OCI-LY1 (cell line): ENCODE measurements around the gene RASAL3.

Experiments used
- EZH2 ChIP-seq: fragments of 200-600 bp; sonication (generic), shearing (Covaris generic); IDR thresholded peaks from 2 replicates; pipeline ENCODE4 v1.8.0; 2017; ENCODE audit warnings: borderline replicate concordance, mixed run types, mild to moderate bottlenecking, antibody characterized with exemption, low read length, moderate library complexity, mixed read lengths
- TF ChIP-seq, protein P1 (sequence below): fragments of 200-600 bp; sonication (generic), shearing (Covaris generic); IDR thresholded peaks from 2 replicates; pipeline ENCODE4 v1.5.1; 2017; ENCODE audit warnings: mild to moderate bottlenecking, antibody characterized with exemption, low read length, moderate library complexity, mixed read lengths

DNA sequence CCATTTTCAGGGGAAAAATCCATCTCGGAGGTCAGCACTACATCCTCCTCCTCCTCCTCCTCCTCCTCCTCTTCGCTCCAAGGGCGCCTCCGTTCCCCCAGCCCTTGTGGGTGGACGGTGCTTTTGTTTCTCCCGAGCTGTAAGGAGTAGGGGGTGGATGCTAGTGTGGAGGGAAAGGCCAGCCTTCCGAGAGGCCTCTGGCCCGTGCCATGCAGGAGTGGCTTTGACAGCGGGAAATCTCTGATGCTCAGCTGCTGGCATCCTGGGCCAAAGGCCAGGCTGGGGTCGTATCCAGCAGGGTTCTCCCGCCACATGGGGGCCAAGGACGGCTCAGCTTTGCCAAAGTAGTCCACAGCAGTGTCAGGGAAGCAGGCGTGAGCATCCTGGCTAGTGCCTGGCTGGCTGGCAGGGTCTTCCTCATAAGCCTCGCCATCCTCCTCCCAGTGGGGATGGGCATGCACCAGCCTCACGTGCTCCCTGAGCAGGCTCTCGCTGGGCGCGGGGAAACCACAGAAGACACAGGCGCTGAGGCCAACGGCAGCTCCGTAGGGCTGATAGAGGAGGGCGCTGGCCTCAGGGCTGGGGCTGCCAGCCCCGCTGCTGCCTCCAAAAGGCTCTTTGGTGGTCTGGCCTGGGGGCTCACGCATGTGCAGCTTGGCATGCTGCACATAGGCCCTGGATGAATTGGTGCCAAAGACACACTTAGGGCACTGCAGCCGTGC is 25.1 kb downstream of the RASAL3 start:
- TF ChIP-seq, protein P1, sequence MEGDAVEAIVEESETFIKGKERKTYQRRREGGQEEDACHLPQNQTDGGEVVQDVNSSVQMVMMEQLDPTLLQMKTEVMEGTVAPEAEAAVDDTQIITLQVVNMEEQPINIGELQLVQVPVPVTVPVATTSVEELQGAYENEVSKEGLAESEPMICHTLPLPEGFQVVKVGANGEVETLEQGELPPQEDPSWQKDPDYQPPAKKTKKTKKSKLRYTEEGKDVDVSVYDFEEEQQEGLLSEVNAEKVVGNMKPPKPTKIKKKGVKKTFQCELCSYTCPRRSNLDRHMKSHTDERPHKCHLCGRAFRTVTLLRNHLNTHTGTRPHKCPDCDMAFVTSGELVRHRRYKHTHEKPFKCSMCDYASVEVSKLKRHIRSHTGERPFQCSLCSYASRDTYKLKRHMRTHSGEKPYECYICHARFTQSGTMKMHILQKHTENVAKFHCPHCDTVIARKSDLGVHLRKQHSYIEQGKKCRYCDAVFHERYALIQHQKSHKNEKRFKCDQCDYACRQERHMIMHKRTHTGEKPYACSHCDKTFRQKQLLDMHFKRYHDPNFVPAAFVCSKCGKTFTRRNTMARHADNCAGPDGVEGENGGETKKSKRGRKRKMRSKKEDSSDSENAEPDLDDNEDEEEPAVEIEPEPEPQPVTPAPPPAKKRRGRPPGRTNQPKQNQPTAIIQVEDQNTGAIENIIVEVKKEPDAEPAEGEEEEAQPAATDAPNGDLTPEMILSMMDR = no peak
- no peak for TF ChIP-seq EZH2
